Central memory CD4-positive, alpha-beta T cell (primary cell): ENCODE data around the gene MYO3B.

ENCODE experiments used
- DNase-seq: peaks from one replicate; pipeline ENCODE4 v3.0.0; 2022

The MYO3B gene

GRCh38 chr2:170161516-170162270 lies 16.3 kb upstream of the MYO3B start:
- no peak for DNase-seq

GRCh38 chr2:170162271-170162632 lies 15.7 kb upstream of the MYO3B start:
- DNase-seq: no peak

- no peak for DNase-seq
Measured at GRCh38 chr2:170163411-170164065, 14.4 kb upstream of the MYO3B start.

GRCh38 chr2:170165129-170165528 lies 12.8 kb upstream of the MYO3B start:
- no peak for DNase-seq

GRCh38 chr2:170166735-170167134 lies 11.2 kb upstream of the MYO3B start:
- DNase-seq: no peak

GRCh38 chr2:170170281-170171040 lies 7.5 kb upstream of the MYO3B start:
- DNase-seq: no peak

GRCh38 chr2:170176212-170176611 lies 1.7 kb upstream of the MYO3B start:
- no peak for DNase-seq

GRCh38 chr2:170180031-170180566 lies 2.2 kb downstream of the MYO3B start:
- DNase-seq: no peak

- DNase-seq: no peak
Measured at GRCh38 chr2:170181602-170182001, 3.7 kb downstream of the MYO3B start.

GRCh38 chr2:170185319-170185718 lies 7.4 kb downstream of the MYO3B start:
- no peak for DNase-seq

- DNase-seq: no peak
Measured at GRCh38 chr2:170189757-170190156, 11.8 kb downstream of the MYO3B start.

GRCh38 chr2:170190172-170190571 lies 12.2 kb downstream of the MYO3B start:
- no peak for DNase-seq

- no peak for DNase-seq
Measured at GRCh38 chr2:170191166-170191866, 13.4 kb downstream of the MYO3B start.

GRCh38 chr2:170196963-170197362 lies 19.0 kb downstream of the MYO3B start:
- DNase-seq: no peak

GRCh38 chr2:170201275-170201674 lies 23.3 kb downstream of the MYO3B start:
- no peak for DNase-seq

- DNase-seq: no peak
Measured at GRCh38 chr2:170201734-170202393, 23.9 kb downstream of the MYO3B start.

GRCh38 chr2:170202437-170202836 lies 24.5 kb downstream of the MYO3B start:
- no peak for DNase-seq

- DNase-seq: no peak
Measured at GRCh38 chr2:170204298-170204951, 26.5 kb downstream of the MYO3B start.

- DNase-seq: no peak
Measured at GRCh38 chr2:170206246-170206645, 28.3 kb downstream of the MYO3B start.

- DNase-seq: no peak
Measured at GRCh38 chr2:170206805-170207407, 29.0 kb downstream of the MYO3B start.

GRCh38 chr2:170207901-170208300 lies 30.0 kb downstream of the MYO3B start:
- no peak for DNase-seq
